HG02943 (cell line): ENCODE results near the gene TRMT112.

Experiments
- ATAC-seq: cut with Tn5 transposase; IDR thresholded peaks from one replicate; pipeline ENCODE4 v1.9.1; 2021; ENCODE audit warnings: mild to moderate bottlenecking, low read depth, moderate library complexity; ENCODE audit not compliant: unreplicated experiment

Gene TRMT112

GRCh38 chr11:64283092-64283491, 34.3 kb downstream of the TRMT112 start:
- no peak for ATAC-seq

- ATAC-seq = no peak
These were observed 35.2 kb downstream of the TRMT112 start for GRCh38 chr11:64281957-64282770.

DNA sequence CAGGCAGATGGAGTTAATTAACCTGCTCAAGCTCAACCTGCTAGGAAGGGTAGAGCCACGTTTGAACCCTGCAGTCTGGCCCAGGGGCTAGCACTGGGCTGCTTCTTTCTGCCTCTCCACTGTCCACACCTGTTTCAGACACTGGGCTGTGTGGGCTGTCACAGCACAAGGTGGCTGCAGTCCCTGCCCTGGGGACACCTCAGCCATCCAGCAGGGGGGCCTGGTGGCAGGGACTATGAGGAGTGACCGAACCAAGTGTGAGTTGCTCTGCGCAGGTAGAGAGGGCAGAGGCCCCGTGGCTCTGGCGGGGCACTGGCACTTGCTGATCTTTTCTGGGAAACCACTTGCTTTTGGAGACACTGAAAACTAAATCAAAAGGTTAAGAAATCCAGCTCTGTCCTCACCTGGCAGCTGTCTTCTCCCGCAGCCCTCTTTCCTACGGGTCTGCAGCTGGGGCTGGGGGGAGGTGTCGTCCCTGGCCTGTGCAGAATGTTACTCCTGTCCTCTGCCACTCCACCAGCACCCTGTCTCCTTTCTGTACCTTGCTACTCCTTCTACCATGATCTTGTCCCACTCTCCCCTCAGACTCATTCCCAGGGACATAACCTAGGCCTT, 38.7 kb downstream of the TRMT112 start:
- ATAC-seq = no peak

DNA sequence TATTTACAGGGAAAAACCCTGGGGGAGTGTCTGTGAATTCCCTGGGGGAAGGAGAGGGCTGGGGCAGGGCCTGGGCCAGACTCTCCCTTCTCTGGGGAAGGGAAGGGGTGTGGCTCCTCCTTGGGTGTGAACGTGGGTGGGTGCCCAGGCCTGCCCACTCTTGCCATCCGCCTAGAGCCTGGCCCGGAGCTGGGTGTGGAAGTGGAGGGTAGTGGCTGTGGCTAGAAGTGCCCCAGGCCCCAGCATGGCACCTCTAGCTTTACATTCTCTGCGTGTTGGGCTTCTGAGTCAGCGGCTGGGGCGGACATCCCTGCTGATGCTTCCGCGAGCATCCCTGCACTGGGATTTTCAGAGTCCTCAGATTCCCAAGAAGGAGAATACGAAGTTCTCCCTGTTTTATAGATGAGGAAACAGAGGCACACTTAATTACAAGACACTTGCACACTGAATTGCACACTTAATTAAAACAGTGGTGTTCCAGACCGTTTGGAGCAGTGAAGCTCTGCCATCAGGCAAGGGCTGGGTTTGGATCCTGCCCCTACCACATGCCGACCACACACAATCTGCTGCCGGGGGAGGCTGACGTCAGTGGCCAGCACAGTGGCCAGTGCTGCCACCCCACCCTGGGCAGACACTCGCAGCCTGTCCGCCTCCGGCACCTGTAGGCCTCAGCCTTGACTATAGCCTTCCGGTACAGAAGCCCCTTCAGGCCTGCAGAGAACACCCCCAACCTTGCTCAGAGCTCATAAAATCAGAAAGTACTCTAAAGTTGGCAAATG, 40.5 kb downstream of the TRMT112 start:
- no peak for ATAC-seq

GRCh38 chr11:64275841-64276240, 41.5 kb downstream of the TRMT112 start:
- no peak for ATAC-seq

DNA sequence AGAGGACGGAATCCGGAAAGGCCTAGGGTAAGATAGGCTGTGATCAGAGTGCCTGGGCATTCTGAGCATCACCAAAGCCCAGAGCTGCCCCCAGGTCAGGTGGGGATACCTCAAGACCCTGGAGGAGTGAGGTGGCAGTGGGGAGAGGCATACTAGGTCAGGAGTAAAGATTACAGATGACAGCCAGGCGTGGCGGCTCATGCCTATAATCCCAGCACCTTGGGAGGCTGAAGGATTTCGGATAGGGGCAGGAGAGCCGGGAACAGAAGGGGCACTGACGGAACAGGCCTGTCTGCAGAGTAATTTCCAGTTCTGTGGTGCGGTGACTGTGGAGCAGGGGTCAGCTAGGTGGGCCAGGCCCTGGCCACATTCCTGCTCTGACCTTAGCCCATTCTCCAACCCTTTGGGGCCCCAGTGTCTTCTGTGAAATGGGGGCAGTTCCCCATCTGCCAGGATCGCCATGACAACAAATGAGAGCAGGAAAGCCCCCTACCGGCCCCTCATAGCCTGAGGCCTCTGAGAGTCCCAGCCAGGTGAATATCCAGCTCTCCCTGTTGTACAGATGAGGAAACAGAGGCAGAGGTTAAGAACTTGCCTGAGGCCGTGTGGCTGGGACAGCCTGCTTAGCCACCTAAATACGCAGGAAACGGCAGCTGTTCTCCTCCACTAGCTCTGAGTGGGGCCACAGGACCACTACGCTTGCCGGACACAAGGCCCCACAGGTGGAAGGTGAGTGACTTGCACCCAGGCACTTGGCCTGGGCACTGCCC, 42.1 kb downstream of the TRMT112 start:
- ATAC-seq = no peak

DNA sequence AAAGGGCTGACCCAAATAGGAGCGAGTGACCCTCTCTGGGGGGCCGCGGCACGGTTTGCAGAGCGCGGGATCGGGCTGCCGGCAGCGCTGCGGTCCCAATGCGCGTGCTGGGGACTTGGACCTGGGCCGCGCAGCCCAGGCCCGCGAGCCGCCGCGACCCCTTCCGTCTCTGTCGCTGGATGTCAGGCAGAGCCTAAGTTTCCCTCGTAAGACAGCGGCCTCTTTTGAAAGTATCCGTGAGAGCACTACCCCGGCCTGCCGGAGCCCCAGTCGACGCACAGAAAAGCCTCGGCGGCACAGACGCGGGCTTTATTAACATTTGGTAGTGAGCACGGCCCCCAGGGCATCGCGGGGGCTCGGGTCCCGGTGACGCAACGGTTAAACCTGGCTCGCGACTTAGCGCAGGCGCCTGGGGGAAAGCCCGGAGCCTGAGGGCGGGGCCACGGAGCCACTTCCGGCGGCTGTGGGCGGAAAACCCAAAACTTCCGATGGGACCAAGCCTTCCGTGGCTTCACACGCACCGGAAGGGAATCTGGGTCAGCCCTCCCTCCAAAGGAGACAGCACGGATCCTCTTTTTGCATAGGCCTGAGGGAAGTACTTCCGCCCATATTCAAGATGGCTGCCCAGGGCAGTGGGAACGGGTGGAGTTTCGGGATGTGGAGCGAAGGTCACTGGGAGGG, 47.7 kb downstream of the TRMT112 start:
- ATAC-seq = peak; percentile 62

DNA sequence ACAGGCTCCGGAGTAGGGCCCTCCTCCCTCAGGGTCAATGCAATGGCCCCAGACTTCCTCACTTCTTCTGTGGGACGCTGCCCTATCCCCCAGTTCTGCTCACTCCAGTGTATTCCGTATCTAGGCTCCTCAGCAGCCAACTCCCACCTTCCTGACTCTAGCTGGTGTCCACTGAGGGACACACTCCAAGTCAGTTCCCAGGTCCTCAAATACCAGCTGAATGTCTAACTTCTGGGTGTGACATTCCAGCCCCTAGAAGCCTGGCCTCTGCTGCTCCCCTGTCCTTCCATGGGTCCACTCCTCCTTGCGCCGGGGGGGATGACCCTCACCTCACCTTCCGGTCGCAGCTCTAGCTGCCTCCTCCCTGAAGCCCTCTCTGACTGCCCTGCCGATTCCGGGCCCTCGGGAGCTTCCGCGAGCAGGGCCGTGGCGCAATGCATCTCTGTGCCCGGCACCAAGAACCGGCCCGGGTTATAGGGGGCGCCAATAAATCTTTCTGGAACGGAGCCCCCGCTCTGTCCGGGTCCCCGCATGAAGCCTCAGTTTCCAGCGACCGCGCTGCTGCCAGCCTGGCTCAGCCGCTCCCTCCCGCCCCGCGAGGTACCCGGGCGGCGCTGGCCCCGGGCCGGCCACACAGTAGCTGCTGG, 48.3 kb downstream of the TRMT112 start:
- peak; percentile 5 for ATAC-seq

GRCh38 chr11:64268025-64268892, 49.1 kb downstream of the TRMT112 start:
- no peak for ATAC-seq

- no peak for ATAC-seq
These were observed 50.0 kb downstream of the TRMT112 start for GRCh38 chr11:64267207-64267945.
